Naive thymus-derived CD8-positive, alpha-beta T cell (primary cell): ENCODE results near the gene UBE2Q2. TPM values are rescaled to one million over a fixed set of nuclear protein-coding genes. Genes with fewer than 3 reads are reported as not detected.

Source experiments
- ATAC-seq, 2 donors: fragments of 150-1000 bp; cut with Tn5 transposase in 1 of 2; sonication (Bioruptor Pico), chemical (Tn5 transposase) in 1 of 2; 1 replicate in 1 of 2; 2 replicates in 1 of 2; pipeline ENCODE4 v1.10.0; 2021; ENCODE audit warnings: mild to moderate bottlenecking in 2 of 2, moderate library complexity in 2 of 2
- POLR2A ChIA-PET: fragments of 350-600 bp; sonication (Branson Sonifier 250); formaldehyde crosslinking; loops from one replicate; lab custom pipeline; 2021; ENCODE audit warnings: antibody characterized with exemption; lab: Charles Lee
- DNase-seq, 10 donors: peaks; one replicate each; pipeline versions ENCODE4 v3.0.0 to v3.0.0-alpha.2; 2020 to 2022
- H3K27ac Mint-ChIP-seq, 10 donors: one replicate each; pipeline ENCODE4 v1.8.0; 2020 to 2022; ENCODE audit warnings: mild to moderate bottlenecking in 10 of 10, mixed read lengths in 10 of 10, moderate library complexity in 4 of 10, inconsistent platforms in 1 of 10
- H3K27me3 Mint-ChIP-seq, 5 donors: one replicate each; pipeline ENCODE4 v1.8.0; 2021 to 2022; ENCODE audit warnings: mixed read lengths in 5 of 5
- H3K36me3 Mint-ChIP-seq, 3 donors: one replicate each; pipeline ENCODE4 v1.8.0; 2020 to 2022; ENCODE audit warnings: mixed read lengths in 3 of 3, mild to moderate bottlenecking in 2 of 3, inconsistent platforms in 1 of 3
- H3K4me1 Mint-ChIP-seq, 4 donors: one replicate each; pipeline ENCODE4 v1.8.0; 2021 to 2022; ENCODE audit warnings: mixed read lengths in 4 of 4
- H3K4me3 Mint-ChIP-seq, 10 donors: one replicate each; pipeline ENCODE4 v1.8.0; 2020 to 2022; ENCODE audit warnings: mild to moderate bottlenecking in 10 of 10, mixed read lengths in 10 of 10, moderate library complexity in 6 of 10, inconsistent platforms in 1 of 10
- H3K9me3 Mint-ChIP-seq, 9 donors: one replicate each; pipeline ENCODE4 v1.8.0; 2020 to 2022; ENCODE audit warnings: mixed read lengths in 9 of 9, mild to moderate bottlenecking in 3 of 9, inconsistent platforms in 1 of 9, moderate library complexity in 1 of 9
- polyA plus RNA-seq, 3 donors: library from polyadenylated mRNA; unstranded; fragments of 300-500 nt; fragmentation: Illumina TruSeq; gene quantifications; one replicate each; pipeline ENCODE4 v1.2.3, GENCODE V29; 2021
- total RNA-seq, 8 experiments: library from RNA in 2 of 8; stranded (reverse) in 2 of 8; gene quantifications; one replicate each; pipeline ENCODE4 v1.2.3 and lab custom pipeline; 2021 to 2026

Gene UBE2Q2
- total and polyA plus RNA-seq, 5 experiments from 2014 or later: 18.7 to 27.3 (median 25.7) TPM

- Mint-ChIP-seq H3K27ac (no peak overlapping the region), H3K4me1 (peaks cover 0 to 3% (median 1%) of the 10 kb centered on the region in 4 donors), H3K36me3 (no peaks in the 10 kb centered on the region), H3K4me3 (no peak overlapping the region), H3K9me3 (no peaks in the 10 kb centered on the region), H3K27me3 (peaks cover 0 to 3% (median 1%) of the 10 kb centered on the region in 5 donors)
- DNase-seq: no peak
- POLR2A ChIA-PET: interaction anchor here (0.9 to 1.7 kb wide), 2 partner anchors 9 to 12 kb away, joined by 3 to 4 read pairs; partner anchors contain the start of gene UBE2Q2
- ATAC-seq: no peak
Measured at GRCh38 chr15:75831806-75832102, 11.5 kb upstream of the UBE2Q2 start.

- POLR2A ChIA-PET: interaction anchor here (0.9 to 1.7 kb wide), 2 partner anchors 9 to 11 kb away, joined by 3 to 4 read pairs; partner anchors contain the start of gene UBE2Q2
- DNase-seq (no peak), ATAC-seq (no peak)
- no peaks in the 10 kb centered on the region for H3K9me3 Mint-ChIP-seq
- no peak overlapping the region for H3K27ac Mint-ChIP-seq
- H3K36me3 Mint-ChIP-seq: no peaks in the 10 kb centered on the region
- H3K4me1 Mint-ChIP-seq: peaks cover 0 to 3% (median 1%) of the 10 kb centered on the region in 4 donors
- H3K27me3 Mint-ChIP-seq: peaks cover 0 to 3% (median 1%) of the 10 kb centered on the region in 5 donors
- no peak overlapping the region for H3K4me3 Mint-ChIP-seq
Measured at GRCh38 chr15:75832114-75832513, 11.1 kb upstream of the UBE2Q2 start.

GRCh38 chr15:75834021-75834420 is 9.2 kb upstream of the UBE2Q2 start:
- POLR2A ChIA-PET: interaction anchor here (0.8 kb wide), 1 partner anchor 9 kb away, joined by 3 read pairs; the partner anchor contains the start of gene UBE2Q2
- Mint-ChIP-seq H3K9me3 (no peaks in the 10 kb centered on the region), H3K36me3 (no peaks in the 10 kb centered on the region), H3K4me3 (no peak overlapping the region), H3K27ac (peak overlapping the region in 1 of 10 donors; percentile 53), H3K4me1 (peaks cover 0 to 3% (median 1%) of the 10 kb centered on the region in 4 donors), H3K27me3 (peaks cover 0 to 1% (median under 1%) of the 10 kb centered on the region in 5 donors)
- no peak for DNase-seq
- ATAC-seq: no peak

GRCh38 chr15:75835990-75836958 is 7.0 kb upstream of the UBE2Q2 start:
- Mint-ChIP-seq H3K9me3 (no peaks in the 10 kb centered on the region), H3K27ac (no peak overlapping the region), H3K4me3 (no peak overlapping the region), H3K4me1 (peaks cover 0 to 2% (median 0%) of the 10 kb centered on the region in 4 donors), H3K36me3 (no peaks in the 10 kb centered on the region), H3K27me3 (peaks cover 0 to 1% (median 0%) of the 10 kb centered on the region in 5 donors)
- DNase-seq (no peak), ATAC-seq (no peak)
- POLR2A ChIA-PET: no interaction called here

GRCh38 chr15:75836959-75837334 is 6.3 kb upstream of the UBE2Q2 start:
- DNase-seq: peak in 1 of 10 donors; percentile 12
- Mint-ChIP-seq H3K4me3 (no peak overlapping the region), H3K4me1 (peaks cover 0 to 7% (median 0%) of the 10 kb centered on the region in 4 donors), H3K27me3 (peaks cover 0 to 1% (median 0%) of the 10 kb centered on the region in 5 donors), H3K36me3 (no peaks in the 10 kb centered on the region), H3K27ac (no peak overlapping the region), H3K9me3 (no peaks in the 10 kb centered on the region)
- POLR2A ChIA-PET: no interaction called here
- peak in 1 of 2 donors; percentile 36 for ATAC-seq

GRCh38 chr15:75840659-75841058 is 2.6 kb upstream of the UBE2Q2 start:
- peak overlapping the region in 1 of 10 donors; percentile 54 for H3K27ac Mint-ChIP-seq
- ATAC-seq (no peak), DNase-seq (no peak)
- POLR2A ChIA-PET: interaction anchor here (1.1 to 1.2 kb wide), 2 partner anchors 9 to 25 kb away, joined by 3 to 4 read pairs; no protein-coding TSS in a partner anchor
- no peaks in the 10 kb centered on the region for H3K27me3 Mint-ChIP-seq
- H3K4me3 Mint-ChIP-seq: no peak overlapping the region
- no peaks in the 10 kb centered on the region for H3K36me3 Mint-ChIP-seq
- no peaks in the 10 kb centered on the region for H3K9me3 Mint-ChIP-seq
- H3K4me1 Mint-ChIP-seq: peaks cover 20 to 27% (median 21%) of the 10 kb centered on the region in 4 donors

- Mint-ChIP-seq H3K36me3 (no peaks in the 10 kb centered on the region), H3K27me3 (no peaks in the 10 kb centered on the region), H3K27ac (peak overlapping the region in 6 of 10 donors; percentile 2 to 94 (median 56)), H3K4me1 (peaks cover 21 to 34% (median 30%) of the 10 kb centered on the region in 4 donors), H3K9me3 (no peaks in the 10 kb centered on the region), H3K4me3 (peak overlapping the region in 8 of 10 donors; percentile 5 to 95 (median 61))
- DNase-seq: no peak
- POLR2A ChIA-PET: interaction anchor here (1.1 to 2.4 kb wide), 3 partner anchors 10 to 387 kb away, joined by 3 to 7 read pairs (median 4); no protein-coding TSS in a partner anchor
- no peak for ATAC-seq
Measured at GRCh38 chr15:75841626-75842025, 1.6 kb upstream of the UBE2Q2 start.

- peak overlapping the region; percentile 91 to 98 (median 94) for H3K27ac Mint-ChIP-seq
- peak overlapping the region; percentile 77 to 99 (median 94) for H3K4me3 Mint-ChIP-seq
- DNase-seq (peak; percentile 29 to 72 (median 42)), ATAC-seq (peak; percentile 47 to 62)
- no peaks in the 10 kb centered on the region for H3K27me3 Mint-ChIP-seq
- no peaks in the 10 kb centered on the region for H3K9me3 Mint-ChIP-seq
- no peaks in the 10 kb centered on the region for H3K36me3 Mint-ChIP-seq
- POLR2A ChIA-PET: interaction anchor here (0.8 to 3.2 kb wide), 8 partner anchors 9 to 392 kb away, joined by 3 to 20 read pairs (median 3); partner anchors contain the start of genes FBXO22, IMP3 and SIN3A
- H3K4me1 Mint-ChIP-seq: peaks cover 31 to 57% (median 52%) of the 10 kb centered on the region in 4 donors
Measured at GRCh38 chr15:75843678-75844581, 683 bp downstream of the UBE2Q2 start.

- POLR2A ChIA-PET: interaction anchor here (3.2 kb wide), 1 partner anchor 59 kb away, joined by 20 read pairs; the partner anchor contains the start of gene FBXO22
- Mint-ChIP-seq H3K27me3 (no peaks in the 10 kb centered on the region), H3K36me3 (no peaks in the 10 kb centered on the region), H3K4me3 (peak overlapping the region; percentile 77 to 99 (median 94)), H3K27ac (peak overlapping the region; percentile 90 to 98 (median 94)), H3K9me3 (no peaks in the 10 kb centered on the region), H3K4me1 (peaks cover 32 to 65% (median 59%) of the 10 kb centered on the region in 4 donors)
- DNase-seq (peak in 3 of 10 donors; percentile 8 to 34 (median 22)), ATAC-seq (peak in 1 of 2 donors; percentile 4)
Measured at GRCh38 chr15:75844629-75845335, 1.5 kb downstream of the UBE2Q2 start.

GRCh38 chr15:75849167-75849566 is 5.9 kb downstream of the UBE2Q2 start:
- no peak for DNase-seq
- no peak overlapping the region for H3K4me3 Mint-ChIP-seq
- peak overlapping the region in 1 of 10 donors; percentile 45 for H3K27ac Mint-ChIP-seq
- POLR2A ChIA-PET: no interaction called here
- no peaks in the 10 kb centered on the region for H3K9me3 Mint-ChIP-seq
- no peaks in the 10 kb centered on the region for H3K27me3 Mint-ChIP-seq
- peaks cover 35 to 87% (median 79%) of the 10 kb centered on the region in 4 donors for H3K4me1 Mint-ChIP-seq
- H3K36me3 Mint-ChIP-seq: peaks cover 0 to 12% (median 4%) of the 10 kb centered on the region in 3 donors
- ATAC-seq: no peak

GRCh38 chr15:75850708-75851107 is 7.5 kb downstream of the UBE2Q2 start:
- Mint-ChIP-seq H3K4me1 (peaks cover 22 to 73% (median 65%) of the 10 kb centered on the region in 4 donors), H3K27me3 (no peaks in the 10 kb centered on the region), H3K27ac (no peak overlapping the region), H3K9me3 (no peaks in the 10 kb centered on the region), H3K36me3 (peaks cover 0 to 23% (median 6%) of the 10 kb centered on the region in 3 donors), H3K4me3 (peak overlapping the region in 1 of 10 donors; percentile 31)
- DNase-seq: no peak
- no peak for ATAC-seq
- POLR2A ChIA-PET: no interaction called here
